Uterus (tissue), 4 donors: Measurements from ENCODE around the gene DNM3. TPM values are rescaled to one million over a fixed set of nuclear protein-coding genes. Genes with fewer than 3 reads are reported as not detected.

Source experiments
- DNase-seq, 2 donors: peaks; one replicate each; pipeline ENCODE4 v3.0.0-alpha.2; 2019 to 2020
- H3K27ac ChIP-seq, 2 donors: fragments of 200-600 bp; sonication (generic); 1 replicate in 1 of 2; 2 replicates in 1 of 2; pipeline ENCODE4 v1.5.1; 2016 to 2018
- H3K27me3 ChIP-seq, 2 donors: fragments of 200-600 bp; sonication (generic); one replicate each; pipeline ENCODE4 v1.5.1; 2018 to 2019; ENCODE audit warnings: control low read depth in 1 of 2
- H3K36me3 ChIP-seq, 2 donors: fragments of 200-600 bp; sonication (generic); one replicate each; pipeline ENCODE4 v1.5.1; 2019; ENCODE audit warnings: control low read depth in 1 of 2
- H3K4me1 ChIP-seq, 2 donors: fragments of 200-600 bp; sonication (generic); one replicate each; pipeline ENCODE4 v1.5.1; 2018 to 2019; ENCODE audit warnings: control low read depth in 1 of 2
- H3K4me3 ChIP-seq, 2 donors: fragments of 200-600 bp; sonication (generic); 1 replicate in 1 of 2; 2 replicates in 1 of 2; pipeline ENCODE4 v1.5.1; 2018 to 2019; ENCODE audit warnings: mild to moderate bottlenecking in 1 of 2
- H3K9me3 ChIP-seq, 2 donors: fragments of 200-600 bp; sonication (generic); one replicate each; pipeline ENCODE4 v1.5.1; 2019; ENCODE audit warnings: control low read depth in 1 of 2
- POLR2A ChIP-seq, 2 donors: fragments of 450-650 bp; IDR thresholded peaks; one replicate each; pipeline ENCODE4 v1.6.1; 2016; ENCODE audit warnings: antibody characterized with exemption in 2 of 2, mild to moderate bottlenecking in 1 of 2, moderate library complexity in 1 of 2
- intact Hi-C: fragments of 100-400 bp; cut with DNase I; formaldehyde crosslinking; loops from one replicate; pipeline ENCODE4 v1.15.1; 2023; ENCODE audit warnings: low total_unique reads
- total RNA-seq, 4 donors: library from RNA; depleted of rRNA in 3 of 4; stranded (reverse); fragments of >200 nt in 3 of 4; gene quantifications; one replicate each; pipeline versions ENCODE4 v1.1.0 to v1.2.4, GENCODE V29; 2014 to 2023
- TF ChIP-seq, protein P1 (sequence below), 4 experiments: fragments of 200-600 bp in 2 of 4; fragments of 450-650 bp in 2 of 4; sonication (generic) in 2 of 4; IDR thresholded peaks; one replicate each; pipeline ENCODE4 v1.5.1; 2016 to 2019; ENCODE audit warnings: antibody characterized with exemption in 4 of 4, mild to moderate bottlenecking in 2 of 4, moderate library complexity in 1 of 4
- donor health status: DM: yes; HTN: yes; CAD: no.

Gene DNM3
- total RNA-seq, 4 donors from 2014 or later: 4.7 to 49.2 (median 14.6) TPM

DNA sequence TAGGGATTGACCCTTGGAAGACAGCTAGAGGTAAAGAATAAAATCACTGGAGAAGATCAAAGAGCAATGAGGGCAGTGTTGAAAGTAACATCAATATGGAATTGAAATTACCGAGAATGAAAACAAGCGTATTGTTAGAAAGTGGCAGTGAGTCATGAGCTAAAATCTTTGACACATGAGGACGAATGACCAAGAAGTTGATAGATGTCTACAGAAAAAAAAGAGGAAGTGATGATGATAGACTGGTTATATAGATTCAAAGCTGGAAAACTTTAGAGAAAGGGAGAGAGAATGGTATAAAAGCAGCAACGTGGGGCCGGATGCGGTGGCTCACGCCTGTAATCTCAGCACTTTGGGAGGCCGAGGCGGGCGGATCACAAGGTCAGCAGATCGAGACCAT is 12.5 kb upstream of the DNM3 start:
- intact Hi-C loops: no loop called here
- no peak for DNase-seq

DNA sequence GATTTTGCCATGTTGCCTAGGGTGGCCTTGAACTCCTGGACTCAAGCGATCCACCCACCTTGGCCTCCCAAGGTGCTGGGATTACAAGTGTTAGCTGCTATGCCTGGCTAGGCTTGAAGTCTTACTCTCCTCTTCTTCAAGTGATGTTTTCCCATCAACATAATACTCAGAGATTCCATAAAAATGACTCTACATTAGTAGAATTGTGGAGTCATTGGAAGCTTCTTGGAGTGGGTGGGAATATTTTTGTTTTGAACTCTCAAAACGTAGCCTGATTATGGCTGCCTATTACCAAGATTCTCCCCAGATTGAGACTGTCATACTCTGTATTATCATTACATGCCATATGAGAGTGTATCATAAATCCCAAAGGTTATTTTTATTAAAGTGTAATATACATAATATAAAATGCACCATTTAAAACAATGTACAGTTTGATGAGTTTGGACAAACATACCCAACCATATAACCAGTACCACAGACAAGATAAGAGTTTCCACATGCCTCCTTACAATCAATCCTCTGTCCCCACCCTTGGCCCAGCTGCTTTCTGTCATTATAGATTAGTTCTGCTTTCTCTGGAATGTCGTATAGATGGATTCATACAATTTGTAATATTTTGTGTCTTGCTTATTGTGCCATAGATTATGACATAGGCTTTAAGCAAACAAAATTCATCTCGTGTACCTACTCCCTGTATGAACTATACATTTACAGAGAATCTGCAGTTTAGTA is 8.0 kb upstream of the DNM3 start:
- Histone ChIP-seq H3K36me3 (no peaks in the 10 kb centered on the region), H3K9me3 (no peaks in the 10 kb centered on the region), H3K27me3 (no peaks in the 10 kb centered on the region), H3K4me3 (no peak overlapping the region), H3K4me1 (no peaks in the 10 kb centered on the region), H3K27ac (no peak overlapping the region)
- intact Hi-C loops: no loop called here
- TF ChIP-seq, protein P1, sequence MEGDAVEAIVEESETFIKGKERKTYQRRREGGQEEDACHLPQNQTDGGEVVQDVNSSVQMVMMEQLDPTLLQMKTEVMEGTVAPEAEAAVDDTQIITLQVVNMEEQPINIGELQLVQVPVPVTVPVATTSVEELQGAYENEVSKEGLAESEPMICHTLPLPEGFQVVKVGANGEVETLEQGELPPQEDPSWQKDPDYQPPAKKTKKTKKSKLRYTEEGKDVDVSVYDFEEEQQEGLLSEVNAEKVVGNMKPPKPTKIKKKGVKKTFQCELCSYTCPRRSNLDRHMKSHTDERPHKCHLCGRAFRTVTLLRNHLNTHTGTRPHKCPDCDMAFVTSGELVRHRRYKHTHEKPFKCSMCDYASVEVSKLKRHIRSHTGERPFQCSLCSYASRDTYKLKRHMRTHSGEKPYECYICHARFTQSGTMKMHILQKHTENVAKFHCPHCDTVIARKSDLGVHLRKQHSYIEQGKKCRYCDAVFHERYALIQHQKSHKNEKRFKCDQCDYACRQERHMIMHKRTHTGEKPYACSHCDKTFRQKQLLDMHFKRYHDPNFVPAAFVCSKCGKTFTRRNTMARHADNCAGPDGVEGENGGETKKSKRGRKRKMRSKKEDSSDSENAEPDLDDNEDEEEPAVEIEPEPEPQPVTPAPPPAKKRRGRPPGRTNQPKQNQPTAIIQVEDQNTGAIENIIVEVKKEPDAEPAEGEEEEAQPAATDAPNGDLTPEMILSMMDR (IDR thresholded peaks at IDR 0.05): no peak
- TF ChIP-seq POLR2A (IDR thresholded peaks at IDR 0.05): no peak
- no peak for DNase-seq

More for the DNA sequence above, 12.5 kb upstream of the DNM3 start:
- TF ChIP-seq, protein P1 (IDR thresholded peaks at IDR 0.05): no peak
- no peak for TF ChIP-seq POLR2A (IDR thresholded peaks at IDR 0.05)
- no peaks in the 10 kb centered on the region for H3K9me3 ChIP-seq
- no peaks in the 10 kb centered on the region for H3K36me3 ChIP-seq
- H3K4me3 ChIP-seq: no peak overlapping the region
- H3K27me3 ChIP-seq: no peaks in the 10 kb centered on the region
- H3K4me1 ChIP-seq: no peaks in the 10 kb centered on the region
- H3K27ac ChIP-seq: no peak overlapping the region

DNA sequence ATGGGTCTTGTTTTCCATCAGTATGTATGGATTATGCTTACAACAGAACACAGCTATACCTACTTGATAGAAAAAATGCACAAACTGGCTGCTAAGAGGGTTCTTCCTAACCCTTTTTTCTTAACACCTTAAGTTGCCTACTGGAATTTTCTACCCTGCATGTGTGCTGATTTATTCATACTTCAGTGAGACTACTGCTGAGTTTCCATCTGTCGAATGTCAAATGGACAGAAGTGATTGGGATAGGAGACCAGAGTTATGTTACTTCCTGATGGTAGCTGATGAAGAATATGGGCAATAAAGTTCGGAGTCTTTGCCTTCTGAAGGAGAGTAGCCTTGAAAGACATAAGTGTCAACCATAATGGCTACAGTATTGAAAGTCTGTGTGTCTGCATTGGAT is 6.5 kb upstream of the DNM3 start:
- TF ChIP-seq, protein P1 (IDR thresholded peaks at IDR 0.05): no peak
- no peak for TF ChIP-seq POLR2A (IDR thresholded peaks at IDR 0.05)
- no peaks in the 10 kb centered on the region for H3K4me1 ChIP-seq
- DNase-seq: no peak
- intact Hi-C loops: no loop called here
- no peaks in the 10 kb centered on the region for H3K36me3 ChIP-seq
- no peaks in the 10 kb centered on the region for H3K9me3 ChIP-seq
- H3K27me3 ChIP-seq: no peaks in the 10 kb centered on the region
- no peak overlapping the region for H3K27ac ChIP-seq
- no peak overlapping the region for H3K4me3 ChIP-seq

DNA sequence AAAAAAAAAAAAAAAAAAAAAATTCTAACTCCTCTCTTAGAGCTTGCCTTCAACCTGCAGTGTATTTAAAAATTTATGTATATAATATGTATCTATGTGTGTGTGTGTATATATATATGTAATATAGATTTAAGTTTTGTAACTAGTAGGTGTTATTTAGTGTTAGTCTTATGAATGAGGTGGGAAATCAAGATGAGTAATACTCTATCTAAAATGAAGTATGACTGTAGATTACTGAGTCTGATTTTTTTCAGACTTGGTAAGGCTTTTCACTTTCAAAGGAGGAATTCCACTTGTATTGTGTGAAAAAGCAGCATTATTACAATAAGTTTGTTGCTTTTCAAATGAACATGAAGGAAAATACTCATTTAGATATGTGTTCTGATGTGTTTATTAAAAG is 5.4 kb upstream of the DNM3 start:
- no peaks in the 10 kb centered on the region for H3K9me3 ChIP-seq
- H3K4me1 ChIP-seq: no peaks in the 10 kb centered on the region
- TF ChIP-seq POLR2A (IDR thresholded peaks at IDR 0.05): no peak
- TF ChIP-seq, protein P1 (IDR thresholded peaks at IDR 0.05): no peak
- DNase-seq: no peak
- no peak overlapping the region for H3K4me3 ChIP-seq
- no peak overlapping the region for H3K27ac ChIP-seq
- H3K36me3 ChIP-seq: no peaks in the 10 kb centered on the region
- H3K27me3 ChIP-seq: no peaks in the 10 kb centered on the region
- intact Hi-C loops: no loop called here

DNA sequence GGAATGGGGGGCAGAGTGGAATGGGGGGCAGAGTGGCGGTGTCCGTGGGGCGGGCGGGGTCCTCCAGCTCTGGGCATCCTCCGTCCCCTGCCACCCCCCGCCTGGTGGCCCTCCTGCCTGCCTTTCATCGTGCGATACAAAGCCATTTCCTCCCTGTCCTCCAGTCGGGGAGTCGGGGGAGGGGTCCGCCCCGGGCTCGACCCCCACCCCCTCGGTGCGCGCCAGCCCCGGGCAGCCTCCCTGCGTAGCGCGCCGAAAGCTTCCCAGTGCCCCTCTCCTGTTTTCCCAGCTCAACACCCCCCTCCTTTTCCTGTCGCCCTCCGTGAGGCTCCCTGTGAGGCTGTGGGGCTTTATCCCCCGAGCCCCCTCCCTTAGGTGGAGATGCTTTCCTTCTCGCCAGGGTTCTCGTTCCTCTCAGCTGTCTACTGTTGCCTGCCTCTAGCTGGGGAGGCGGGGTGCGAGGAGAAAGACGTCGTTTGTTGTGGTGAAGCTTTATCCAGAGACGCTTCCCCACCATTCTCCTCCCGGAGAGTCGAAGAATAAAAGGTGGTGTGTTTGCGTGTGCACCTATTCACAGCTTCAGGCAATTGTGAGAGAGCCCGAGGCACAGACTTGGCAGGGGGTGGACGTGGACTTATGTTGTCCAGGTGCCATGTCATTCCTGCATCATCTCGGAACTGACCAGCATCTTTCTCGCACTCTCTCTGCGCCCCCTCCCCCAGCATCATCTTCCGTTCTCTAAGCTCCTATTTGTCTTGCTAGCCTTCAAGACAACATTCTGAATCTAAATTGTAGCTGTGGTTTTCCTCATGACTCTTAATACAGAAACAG is 848 bp downstream of the DNM3 start:
- Histone ChIP-seq H3K4me1 (no peaks in the 10 kb centered on the region), H3K27ac (peak overlapping the region; percentile 60 to 65), H3K27me3 (no peaks in the 10 kb centered on the region), H3K36me3 (no peaks in the 10 kb centered on the region), H3K9me3 (no peaks in the 10 kb centered on the region), H3K4me3 (peak overlapping the region; percentile 50 to 54)
- intact Hi-C loops: no loop called here
- peak; percentile 18 to 22 for DNase-seq
- TF ChIP-seq, protein P1 (IDR thresholded peaks at IDR 0.05): no peak
- TF ChIP-seq POLR2A (IDR thresholded peaks at IDR 0.05): no peak
